ENCODE measurements around the gene RSPH10B2. TPM values are rescaled to one million over a fixed set of nuclear protein-coding genes. Genes with fewer than 3 reads are reported as not detected.

The RSPH10B2 gene
- polyA plus RNA-seq, result 0.47 TPM in 1 of 2 replicates, not detected in the other

GRCh38 chr7:6753964-6754363, at the start of gene RSPH10B2:
Gene RSPH10B2, plus strand, starts transcription at chr7:6754103. Its CDS starts 3,575 bp downstream, at chr7:6757678.

GRCh38 chr7:6706666-6707407, 47.1 kb upstream of the RSPH10B2 start, which contains the start of gene ZNF12:
Gene ZNF12, minus strand, starts transcription at chr7:6706947. Its CDS starts 1,774 bp downstream, at chr7:6705173.

GRCh38 chr7:6826151-6826550, 72.2 kb downstream of the RSPH10B2 start, which contains the start of gene CCZ1B:
Gene CCZ1B, minus strand, starts transcription at chr7:6826275. Its CDS starts 78 bp downstream, at chr7:6826197.

Other genes with a start within 250 kb of the RSPH10B2 start
- 1.2 and 1.7 TPM in 2 replicates for gene GRID2IP, start 202.6 kb upstream of the RSPH10B2 start, polyA plus RNA-seq
- gene ZDHHC4, start 176.6 kb upstream of the RSPH10B2 start, polyA plus RNA-seq, result 36.5 and 51.9 TPM in 2 replicates
- 2.0 and 3.0 TPM in 2 replicates for gene INTS15, start 164.1 kb upstream of the RSPH10B2 start, polyA plus RNA-seq
- not detected in 2 replicates for gene ZNF853, start 138.5 kb upstream of the RSPH10B2 start, polyA plus RNA-seq
- gene ZNF316, start 116.8 kb upstream of the RSPH10B2 start, polyA plus RNA-seq, result 0.04 and 0.07 TPM in 2 replicates
- 18.1 and 23.9 TPM in 2 replicates for gene ZNF12, start 47.2 kb upstream of the RSPH10B2 start, polyA plus RNA-seq
- gene CCZ1B, start 72.2 kb downstream of the RSPH10B2 start, polyA plus RNA-seq, result 41.2 and 41.5 TPM in 2 replicates